ENCODE data around the gene TMEM247.

- TF ChIP-seq, protein P1, sequence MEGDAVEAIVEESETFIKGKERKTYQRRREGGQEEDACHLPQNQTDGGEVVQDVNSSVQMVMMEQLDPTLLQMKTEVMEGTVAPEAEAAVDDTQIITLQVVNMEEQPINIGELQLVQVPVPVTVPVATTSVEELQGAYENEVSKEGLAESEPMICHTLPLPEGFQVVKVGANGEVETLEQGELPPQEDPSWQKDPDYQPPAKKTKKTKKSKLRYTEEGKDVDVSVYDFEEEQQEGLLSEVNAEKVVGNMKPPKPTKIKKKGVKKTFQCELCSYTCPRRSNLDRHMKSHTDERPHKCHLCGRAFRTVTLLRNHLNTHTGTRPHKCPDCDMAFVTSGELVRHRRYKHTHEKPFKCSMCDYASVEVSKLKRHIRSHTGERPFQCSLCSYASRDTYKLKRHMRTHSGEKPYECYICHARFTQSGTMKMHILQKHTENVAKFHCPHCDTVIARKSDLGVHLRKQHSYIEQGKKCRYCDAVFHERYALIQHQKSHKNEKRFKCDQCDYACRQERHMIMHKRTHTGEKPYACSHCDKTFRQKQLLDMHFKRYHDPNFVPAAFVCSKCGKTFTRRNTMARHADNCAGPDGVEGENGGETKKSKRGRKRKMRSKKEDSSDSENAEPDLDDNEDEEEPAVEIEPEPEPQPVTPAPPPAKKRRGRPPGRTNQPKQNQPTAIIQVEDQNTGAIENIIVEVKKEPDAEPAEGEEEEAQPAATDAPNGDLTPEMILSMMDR (IDR thresholded peaks at IDR 0.05) = no peak
- TF ChIP-seq POLR2A (IDR thresholded peaks at IDR 0.05) (no peak), EP300 (IDR thresholded peaks at IDR 0.05) (no peak), POLR2AphosphoS5 (IDR thresholded peaks at IDR 0.05) (no peak)
Observed at GRCh38 chr2:46497766-46498165, 18.4 kb downstream of the TMEM247 start.
